RCC 7860 (cell line): Measurements from ENCODE around the gene DCTN5.
A peak's percentile ranks its signal among the peaks of the same experiment; 100 is the strongest.
"Not testable (repeated sequence)": the region's sequence is repeated elsewhere in the genome, so short reads cannot be mapped to it uniquely, and the experiment has no call there.

Experiments used
- DNase-seq: peaks from one replicate; pipeline ENCODE4 v3.0.0-alpha.2; 2015; ENCODE audit warnings: low spot score
- FAIRE-seq: peaks from 2 replicates; lab custom pipeline; 2012; peaks lifted over from hg19 to GRCh38; lab: Jason Lieb, UNC

Gene DCTN5

DNA sequence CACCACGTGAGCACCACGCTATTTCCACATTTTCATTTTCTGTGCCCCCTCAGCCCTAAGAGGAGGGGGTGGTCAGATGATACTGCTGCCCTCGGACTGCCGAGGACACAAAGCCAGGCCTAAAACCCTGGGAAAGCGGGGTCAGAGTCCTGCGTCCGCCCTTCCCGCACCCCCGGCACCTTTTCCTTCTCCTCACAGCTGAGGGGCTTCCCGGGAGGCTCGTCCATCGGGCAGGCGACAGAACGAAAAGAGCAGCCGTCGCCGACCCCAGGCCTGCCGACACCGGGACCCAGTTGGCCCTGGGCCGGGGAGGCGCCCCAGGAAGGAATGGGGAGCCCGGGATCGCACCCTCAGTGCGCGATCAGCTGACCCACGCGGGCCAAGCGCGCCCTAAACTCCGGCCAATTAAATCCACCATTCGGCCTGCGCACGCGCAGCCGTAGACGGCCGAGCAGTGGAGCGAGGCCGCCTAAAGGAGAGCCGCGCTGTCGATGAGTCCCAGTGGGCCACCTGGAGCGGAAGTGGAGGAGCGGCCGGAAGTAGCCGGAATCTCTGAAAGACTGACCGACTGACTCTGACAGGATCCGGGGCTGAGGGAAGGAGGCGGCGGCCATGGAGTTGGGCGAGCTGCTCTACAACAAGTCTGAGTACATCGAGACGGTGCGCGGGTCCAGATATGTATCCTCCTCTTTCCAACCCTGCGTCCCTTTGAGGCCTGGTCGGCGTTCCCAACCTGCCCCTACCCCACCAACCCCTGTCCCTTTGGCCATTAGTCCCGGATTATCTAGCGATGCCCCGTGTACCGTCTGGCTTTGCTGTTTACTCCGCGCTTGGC, at the start of gene DCTN5, which contains the start of gene PALB2:
Gene DCTN5, plus strand, starts transcription at position 536 of the 835 bp plus-strand sequence. Its CDS starts 77 bp downstream, at position 613.
Gene PALB2, minus strand, starts transcription at position 380 of the 835 bp plus-strand sequence. Its CDS starts 153 bp downstream, at position 227.
- DNase-seq = peak; percentile 87
- FAIRE-seq = peak; percentile 35

DNA sequence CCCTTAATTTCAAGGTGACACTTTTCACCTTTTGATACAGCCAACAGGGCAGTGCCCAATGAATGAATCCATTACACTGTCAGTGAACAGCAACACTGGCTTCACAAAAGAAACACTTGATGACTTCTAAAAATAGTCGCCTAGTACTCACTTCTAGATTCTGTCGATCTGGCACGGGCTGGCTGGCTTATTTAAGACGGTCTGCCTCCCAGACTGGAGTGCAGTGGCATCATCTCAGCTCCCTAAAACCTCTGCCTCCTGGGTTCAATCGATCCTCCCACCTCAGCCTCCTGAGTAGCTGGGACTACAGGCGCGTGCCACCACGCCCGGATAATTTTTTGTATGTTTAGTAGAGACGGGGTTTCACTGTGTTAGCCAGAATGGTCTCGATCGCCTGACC, 47.1 kb upstream of the DCTN5 start:
- DNase-seq (no peak), FAIRE-seq (no peak)

DNA sequence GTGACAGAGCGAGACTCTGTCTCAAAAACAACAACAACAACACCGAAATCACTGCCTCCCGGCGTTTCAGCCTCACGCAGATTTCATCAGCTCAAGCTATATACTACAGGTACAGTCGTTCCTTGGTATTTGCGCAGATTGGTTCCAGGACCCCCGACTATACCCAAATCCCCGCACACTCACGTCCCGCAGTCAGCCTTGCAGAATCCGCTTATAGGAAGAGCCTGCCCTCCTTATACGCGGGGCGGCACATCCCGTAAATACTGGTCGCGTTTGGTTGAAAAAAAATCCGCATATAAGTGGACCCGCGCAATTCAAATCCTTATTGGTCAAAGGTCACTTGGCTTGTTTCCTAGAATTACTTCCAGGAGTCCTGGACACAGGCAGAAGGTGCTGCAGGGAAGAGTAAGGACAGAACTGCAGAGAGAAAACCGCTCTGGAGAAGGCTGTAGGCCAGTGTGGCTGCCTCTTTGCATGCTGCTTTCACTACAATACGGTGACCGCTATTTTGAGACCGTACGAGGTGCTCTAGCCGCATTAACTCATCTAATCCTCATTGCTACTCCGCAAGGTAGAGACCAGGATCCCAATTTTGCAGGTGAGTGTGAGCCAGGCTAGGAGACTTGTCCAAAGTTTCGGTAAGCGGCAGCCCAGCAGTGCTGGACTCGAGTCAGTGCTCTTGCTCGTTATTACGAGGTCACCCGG, 45.9 kb upstream of the DCTN5 start:
- DNase-seq (no peak), FAIRE-seq (no peak)

DNA sequence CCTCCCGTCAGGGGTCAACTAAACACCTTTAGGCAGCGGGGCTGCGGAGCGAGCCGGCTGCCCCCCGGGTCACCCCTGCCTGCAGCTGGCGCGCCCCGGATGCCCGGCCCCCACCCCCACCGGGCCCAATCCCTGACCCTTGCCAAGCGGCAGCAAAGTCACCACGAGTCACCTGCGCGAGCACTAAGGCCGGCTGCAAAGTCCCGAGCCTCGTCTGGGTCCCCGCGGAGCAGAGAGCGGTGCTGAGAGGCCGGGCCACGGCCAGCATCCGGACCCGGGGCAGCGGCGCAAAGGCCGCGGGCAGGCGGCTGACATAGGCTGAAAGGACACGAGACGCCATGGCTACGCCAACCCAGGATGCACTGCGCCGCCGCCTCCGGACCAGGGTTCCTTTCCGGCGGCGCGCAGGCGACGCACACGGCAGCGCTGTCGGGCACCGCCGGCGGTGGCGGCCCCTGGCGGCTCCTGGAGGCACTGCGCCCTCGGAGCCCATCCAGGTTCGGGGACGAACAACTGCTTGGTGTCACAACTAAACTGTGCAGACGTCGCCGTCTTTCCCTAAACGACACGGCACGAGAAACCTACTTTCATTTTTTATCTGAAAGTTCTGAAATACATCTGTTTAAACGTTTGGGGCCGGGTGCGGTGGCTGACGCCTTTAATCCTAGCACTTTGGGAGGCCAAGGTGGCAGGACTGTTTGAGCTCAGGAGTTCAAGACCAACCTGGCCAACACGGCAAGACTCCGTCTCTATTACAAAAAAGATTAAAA, 45.1 kb upstream of the DCTN5 start, which contains the start of gene NDUFAB1:
Gene NDUFAB1, minus strand, starts transcription at position 366 of the 770 bp plus-strand sequence. Its CDS starts 26 bp downstream, at position 340.
- DNase-seq = peak; percentile 64
- no peak for FAIRE-seq

DNA sequence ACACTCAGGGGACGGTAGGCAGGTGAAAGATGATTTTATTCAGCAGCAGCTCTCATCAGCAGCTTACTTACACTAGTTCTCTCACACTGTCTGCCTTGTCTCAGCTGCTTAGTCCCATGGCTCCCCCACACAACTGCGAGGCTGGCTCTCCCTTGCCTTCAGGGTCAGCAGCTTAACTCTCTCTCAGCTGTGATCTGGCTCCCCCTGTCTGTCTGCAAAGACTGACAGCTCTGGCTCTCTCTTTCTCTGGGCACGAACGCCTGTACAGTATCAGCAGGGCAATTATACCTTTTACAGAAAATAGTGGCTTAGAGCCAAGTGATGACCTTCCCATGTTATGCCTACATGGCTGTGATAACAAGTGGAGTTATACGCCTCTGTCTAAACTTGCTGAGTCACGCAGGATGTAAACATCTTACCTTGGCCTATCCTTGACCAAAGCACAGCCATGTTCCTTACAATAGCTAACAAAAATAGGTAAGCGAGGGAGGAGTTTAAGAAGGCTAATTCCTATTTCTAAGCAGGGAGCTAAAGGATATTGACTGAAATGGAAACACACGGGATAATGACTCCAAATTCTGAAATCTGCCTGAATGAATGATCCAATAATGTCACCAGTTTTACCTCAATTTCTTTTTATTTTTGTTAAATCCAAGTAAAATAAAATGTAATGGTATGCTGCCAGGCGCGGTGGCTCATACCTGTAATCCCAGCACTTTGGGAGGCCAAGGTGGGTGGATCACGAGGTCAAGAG, 44.1 kb upstream of the DCTN5 start:
- FAIRE-seq (no peak), DNase-seq (peak; percentile 20)

DNA sequence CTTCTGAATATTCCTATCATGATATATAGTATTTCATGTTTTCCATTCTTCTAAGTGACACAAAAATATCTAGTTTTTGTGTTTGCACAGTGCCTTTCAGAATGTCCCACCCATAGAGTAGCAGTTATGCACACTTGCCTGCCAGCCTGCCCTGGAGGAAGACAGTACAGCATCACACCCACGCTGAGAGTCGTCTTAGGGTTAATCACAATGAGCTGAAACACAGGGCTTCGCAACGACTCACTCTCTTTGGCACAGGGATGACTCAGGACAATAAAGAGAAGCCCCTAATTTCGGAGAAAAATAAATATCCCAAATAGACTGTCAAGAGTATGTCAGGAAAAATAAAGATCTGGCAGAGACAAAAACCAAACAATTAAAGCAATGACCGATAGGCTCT, 33.5 kb upstream of the DCTN5 start:
- FAIRE-seq = no peak
- DNase-seq = no peak

DNA sequence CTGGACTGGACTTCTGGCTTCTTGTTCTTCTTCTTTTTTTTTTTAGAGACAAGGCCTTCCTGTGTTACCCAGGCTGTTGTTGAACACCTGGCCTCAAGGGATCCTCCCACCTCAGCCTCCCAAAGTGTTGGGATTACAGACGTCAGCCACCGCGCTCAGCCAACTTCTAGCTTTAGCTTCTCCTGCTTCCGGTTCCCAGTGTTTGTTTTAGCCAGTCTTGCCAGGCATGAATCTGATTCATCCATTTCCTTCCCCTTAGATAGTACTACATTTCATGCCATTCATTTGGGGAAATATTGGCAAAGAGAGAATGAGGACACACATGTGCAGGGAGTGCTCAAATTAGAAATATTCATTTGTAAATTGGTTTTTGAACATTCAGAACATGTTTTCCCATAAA, 33.1 kb upstream of the DCTN5 start:
- peak; percentile 56 for DNase-seq

DNA sequence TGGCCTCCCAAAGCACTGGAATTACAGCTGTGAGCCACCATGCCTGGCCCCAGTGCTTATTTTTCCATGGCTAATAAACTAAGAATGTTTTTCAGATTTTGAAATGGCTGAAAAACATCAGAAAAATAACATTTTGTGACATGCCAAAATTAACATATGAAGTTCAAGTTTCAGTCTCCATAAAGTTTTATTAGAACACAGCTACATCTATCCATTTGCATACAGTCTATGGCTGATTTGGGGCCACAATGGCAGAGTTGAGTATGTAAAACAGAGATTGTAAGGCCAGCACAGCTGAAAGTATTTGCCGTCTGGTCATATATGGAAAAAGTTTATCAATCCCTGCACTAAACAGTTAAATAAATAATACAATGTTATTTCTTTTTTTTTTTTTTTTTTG, 31.3 kb upstream of the DCTN5 start:
- DNase-seq = no peak
- no peak for FAIRE-seq

More for the DNA sequence above, 33.1 kb upstream of the DCTN5 start:
- FAIRE-seq = no peak

DNA sequence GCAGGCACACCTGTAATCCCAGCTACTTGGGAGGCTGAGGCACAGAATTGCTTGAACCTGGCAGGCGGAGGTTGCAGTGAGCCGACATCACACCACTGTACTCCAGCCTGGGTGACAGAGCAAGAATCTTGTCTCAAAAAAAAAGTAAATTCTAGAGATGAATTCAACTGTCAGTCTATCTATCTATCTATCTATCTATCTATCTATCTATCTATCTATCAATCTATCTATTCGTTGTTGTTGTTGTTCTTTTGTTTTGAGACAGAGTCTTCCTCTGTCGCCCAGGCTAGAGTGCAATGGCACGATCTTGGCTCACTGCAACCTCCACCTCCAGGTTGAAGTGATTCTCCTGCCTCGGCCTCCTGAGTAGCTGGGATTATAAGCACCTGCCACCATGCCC, 30.4 kb upstream of the DCTN5 start:
- FAIRE-seq = not testable (repeated sequence)

DNA sequence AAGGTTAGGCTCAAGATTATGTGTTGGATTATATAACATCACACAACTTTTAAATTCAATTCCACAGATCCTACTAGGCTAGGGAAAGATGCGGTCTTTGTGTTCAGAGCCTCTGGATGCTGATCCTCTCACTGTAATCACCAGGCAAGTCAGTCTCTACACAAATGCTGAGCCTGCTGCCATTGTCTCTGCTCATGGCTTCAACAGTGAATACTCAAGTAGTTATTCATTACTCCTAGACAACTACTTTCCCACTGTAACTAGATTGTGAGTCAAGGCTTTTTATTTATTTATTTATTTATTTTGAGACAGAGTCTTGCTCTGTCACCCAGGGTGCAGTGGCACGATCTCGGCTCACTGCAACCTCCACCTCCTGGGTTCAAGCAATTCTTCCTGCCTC, 29.3 kb upstream of the DCTN5 start:
- FAIRE-seq (no peak), DNase-seq (no peak)

More for the DNA sequence above, 30.4 kb upstream of the DCTN5 start:
- not testable (repeated sequence) for DNase-seq

DNA sequence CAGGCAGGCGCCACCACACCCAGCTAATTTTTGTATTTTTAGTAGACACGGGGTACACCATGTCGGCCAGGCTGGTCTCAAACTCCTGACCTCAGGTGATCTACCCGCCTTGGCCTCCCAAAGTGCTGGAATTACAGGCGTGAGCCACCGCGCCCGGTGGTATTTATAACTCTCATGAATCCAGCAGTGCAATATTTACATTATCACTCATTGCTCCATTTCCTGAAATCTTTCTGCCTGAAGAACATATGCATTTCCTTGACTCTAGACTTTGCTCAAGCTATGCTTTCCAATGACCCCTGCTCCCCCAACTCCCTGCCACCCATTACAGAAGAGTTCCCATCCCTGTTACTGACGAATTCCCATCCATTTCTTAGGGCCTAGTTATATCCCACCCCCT, 25.5 kb upstream of the DCTN5 start:
- DNase-seq (no peak), FAIRE-seq (no peak)

DNA sequence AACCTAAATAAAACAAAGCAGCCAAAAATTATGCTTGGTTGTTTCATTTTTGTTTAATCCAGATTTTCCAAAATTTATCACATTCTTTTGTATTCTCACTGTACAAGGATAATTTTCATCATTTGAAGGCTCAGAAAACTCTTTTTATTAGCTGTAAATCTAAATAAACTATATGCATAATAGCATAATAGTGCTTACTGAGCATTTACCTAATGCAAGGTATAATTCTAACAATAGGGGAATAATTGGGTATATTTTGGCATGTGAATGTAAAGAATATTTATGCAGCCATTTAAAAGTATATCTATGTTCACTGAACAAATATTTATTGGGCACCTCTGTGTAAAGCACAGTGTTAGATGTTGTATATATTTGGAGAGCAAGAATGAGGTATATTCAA, 17.2 kb upstream of the DCTN5 start:
- FAIRE-seq (no peak), DNase-seq (no peak)

DNA sequence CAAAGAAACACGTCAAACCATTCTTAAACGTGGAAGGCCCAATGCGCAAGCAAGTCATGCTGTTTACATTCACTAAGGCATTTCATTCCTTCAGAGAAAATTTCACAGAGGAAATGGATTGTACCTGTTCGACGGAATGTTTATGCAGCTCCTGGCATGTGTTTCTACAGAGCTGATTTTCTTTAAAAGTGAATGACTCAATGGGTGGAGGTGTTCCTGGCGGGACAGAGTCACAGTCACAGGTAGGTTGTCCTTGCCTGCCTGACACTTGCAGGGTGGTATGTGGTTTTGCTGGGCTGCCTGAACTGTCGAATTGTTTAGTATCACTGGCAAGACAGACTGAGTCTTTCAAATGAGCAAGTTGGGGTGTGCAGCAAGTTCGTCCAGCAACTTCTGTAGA, 11.8 kb upstream of the DCTN5 start:
- FAIRE-seq (no peak), DNase-seq (no peak)

DNA sequence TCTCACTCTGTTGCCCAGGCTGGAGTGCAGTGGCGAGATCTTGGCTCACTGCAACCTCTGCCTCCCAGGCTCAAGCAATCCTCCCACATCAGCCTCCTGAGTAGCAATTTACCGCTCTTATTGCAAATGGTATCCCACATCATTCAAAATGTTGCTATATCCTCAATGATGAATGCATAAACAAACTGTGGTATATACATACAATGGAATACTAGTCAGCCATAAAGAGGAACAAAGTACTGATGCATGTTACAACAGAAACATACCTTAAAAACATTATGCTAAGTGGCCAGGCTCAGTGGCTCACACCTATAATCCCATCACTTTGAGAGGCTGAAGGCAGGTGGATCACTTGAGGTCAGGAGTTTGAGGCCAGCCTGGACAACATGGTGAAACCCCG, 9.4 kb upstream of the DCTN5 start:
- DNase-seq, FAIRE-seq: not testable (repeated sequence)

DNA sequence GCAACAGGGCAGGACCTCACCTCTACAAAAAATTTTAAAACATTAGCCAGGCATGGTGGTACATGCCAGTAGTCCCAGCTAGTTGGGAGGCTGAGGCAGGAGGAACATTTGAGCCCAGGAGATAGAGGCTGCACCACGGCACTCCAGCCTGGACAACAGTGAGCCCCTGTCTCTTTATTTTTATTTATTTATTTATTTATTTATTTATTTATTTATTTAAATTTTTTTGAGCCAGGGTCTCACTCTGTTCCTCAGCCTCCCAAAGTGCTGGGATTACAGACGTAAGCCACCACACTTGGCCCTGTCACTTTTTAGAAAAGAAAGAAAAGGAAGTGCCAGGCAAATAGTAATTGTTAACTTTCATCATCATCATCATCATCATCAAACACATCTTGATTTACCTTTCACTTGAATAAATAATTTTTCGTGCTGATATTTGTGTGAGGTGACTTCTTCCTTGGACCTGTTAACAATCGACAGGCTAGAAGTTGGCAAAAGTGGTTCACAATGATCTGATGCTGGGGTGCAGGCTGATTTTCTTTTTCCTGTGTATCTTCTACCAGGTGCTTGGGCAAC, 6.7 kb upstream of the DCTN5 start:
- DNase-seq (no peak), FAIRE-seq (no peak)

DNA sequence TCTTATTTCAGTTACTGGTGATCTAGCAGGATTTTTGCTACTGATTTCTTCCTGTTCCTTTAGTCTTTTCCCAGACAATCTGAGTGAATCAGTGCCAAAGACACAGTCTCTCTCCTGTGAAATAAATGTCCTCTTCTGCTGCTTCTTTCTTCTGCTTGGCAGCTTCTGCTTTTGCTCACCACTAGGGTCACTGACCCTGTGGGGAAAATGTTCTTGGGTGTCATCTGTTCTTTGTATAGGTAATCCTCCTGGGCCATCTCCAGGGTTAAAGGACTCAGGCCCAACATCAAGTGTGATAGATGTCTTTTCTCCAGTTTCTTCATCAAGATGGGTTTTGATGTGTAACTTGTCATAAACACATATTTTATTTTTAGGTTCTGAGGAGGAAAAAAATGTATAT, 5.3 kb upstream of the DCTN5 start:
- no peak for DNase-seq

DNA sequence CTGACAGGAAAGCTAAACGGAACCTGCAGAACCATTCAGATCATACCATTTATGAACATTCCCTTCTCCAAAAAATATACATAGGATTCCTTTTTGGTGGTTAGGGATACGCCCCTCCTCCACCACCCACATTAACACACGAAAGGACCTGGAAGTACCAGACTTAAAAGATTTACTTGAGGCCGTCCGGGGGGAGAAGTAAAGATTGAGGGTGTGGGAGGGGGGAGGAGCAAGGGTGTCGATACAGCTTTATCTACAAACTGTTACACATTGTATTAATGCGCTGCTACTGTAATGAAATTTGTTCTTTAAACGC, 693 bp upstream of the DCTN5 start:
- DNase-seq (no peak), FAIRE-seq (no peak)

More for the DNA sequence above, 5.3 kb upstream of the DCTN5 start:
- no peak for FAIRE-seq

DNA sequence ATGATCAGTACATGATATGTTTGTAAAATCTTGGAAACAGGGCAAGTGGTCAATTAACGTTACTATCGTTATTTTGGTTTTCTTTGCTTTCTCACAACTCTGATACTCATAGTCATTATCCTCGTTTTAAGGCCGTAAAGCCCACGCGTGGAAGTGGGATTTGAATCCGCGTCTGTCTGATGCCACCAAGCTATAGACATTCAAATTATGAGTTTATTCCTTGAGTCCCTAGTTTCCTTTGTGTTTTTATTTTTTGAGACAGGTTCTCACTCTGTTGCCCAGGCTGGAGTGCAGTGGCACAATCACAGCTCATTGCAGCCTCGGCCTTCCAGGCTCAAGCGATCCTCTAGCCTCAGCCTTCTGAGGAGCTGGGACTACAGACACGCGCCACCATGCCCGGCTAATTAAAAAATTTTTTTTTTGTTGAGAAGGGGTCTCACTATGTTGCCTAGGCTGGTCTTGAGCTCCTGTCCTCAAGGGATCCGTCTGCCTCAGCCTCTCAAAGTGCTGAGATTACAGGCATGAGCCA, 1.0 kb downstream of the DCTN5 start:
- DNase-seq = no peak
- FAIRE-seq = no peak

DNA sequence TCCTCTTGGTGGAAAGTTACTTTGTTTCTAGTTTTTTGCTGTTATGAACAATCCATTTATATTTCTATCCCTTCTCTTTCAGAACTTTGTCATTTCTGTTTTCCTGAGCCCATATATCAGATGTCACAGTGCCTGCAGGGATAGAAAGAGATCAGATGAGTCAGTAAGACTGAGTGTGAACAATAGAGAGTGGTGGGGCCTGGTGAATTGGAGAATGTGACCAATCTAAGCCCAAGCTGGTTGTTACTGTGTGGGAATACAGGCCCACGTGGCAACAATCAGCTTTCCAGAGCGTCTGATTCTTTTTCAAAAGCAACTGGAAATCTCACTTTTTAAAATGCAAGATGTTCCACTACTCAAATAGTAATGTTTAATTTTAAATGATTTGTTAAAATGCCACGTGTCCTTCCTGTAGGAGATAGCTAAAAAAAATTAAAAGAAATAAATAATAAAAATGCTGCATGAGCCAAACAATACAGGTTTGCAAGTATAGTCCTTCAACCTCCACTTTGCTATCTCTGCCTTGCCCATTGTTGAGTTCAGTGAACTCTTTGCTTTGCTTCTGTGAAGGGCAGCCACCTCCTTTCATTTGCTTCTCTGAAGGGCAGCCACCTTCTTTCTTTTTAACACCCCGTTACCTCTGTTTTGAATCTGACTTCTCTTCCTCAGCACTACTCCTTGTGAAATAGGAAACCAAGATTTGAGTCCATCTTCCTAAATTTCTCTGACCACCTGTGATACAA, 9.6 kb downstream of the DCTN5 start:
- FAIRE-seq = no peak
- DNase-seq = no peak
